ENCODE measurements around the gene CD99.
"Not testable (repeated sequence)": the region's sequence is repeated elsewhere in the genome, so short reads cannot be mapped to it uniquely, and the experiment has no call there.

The CD99 gene

DNA sequence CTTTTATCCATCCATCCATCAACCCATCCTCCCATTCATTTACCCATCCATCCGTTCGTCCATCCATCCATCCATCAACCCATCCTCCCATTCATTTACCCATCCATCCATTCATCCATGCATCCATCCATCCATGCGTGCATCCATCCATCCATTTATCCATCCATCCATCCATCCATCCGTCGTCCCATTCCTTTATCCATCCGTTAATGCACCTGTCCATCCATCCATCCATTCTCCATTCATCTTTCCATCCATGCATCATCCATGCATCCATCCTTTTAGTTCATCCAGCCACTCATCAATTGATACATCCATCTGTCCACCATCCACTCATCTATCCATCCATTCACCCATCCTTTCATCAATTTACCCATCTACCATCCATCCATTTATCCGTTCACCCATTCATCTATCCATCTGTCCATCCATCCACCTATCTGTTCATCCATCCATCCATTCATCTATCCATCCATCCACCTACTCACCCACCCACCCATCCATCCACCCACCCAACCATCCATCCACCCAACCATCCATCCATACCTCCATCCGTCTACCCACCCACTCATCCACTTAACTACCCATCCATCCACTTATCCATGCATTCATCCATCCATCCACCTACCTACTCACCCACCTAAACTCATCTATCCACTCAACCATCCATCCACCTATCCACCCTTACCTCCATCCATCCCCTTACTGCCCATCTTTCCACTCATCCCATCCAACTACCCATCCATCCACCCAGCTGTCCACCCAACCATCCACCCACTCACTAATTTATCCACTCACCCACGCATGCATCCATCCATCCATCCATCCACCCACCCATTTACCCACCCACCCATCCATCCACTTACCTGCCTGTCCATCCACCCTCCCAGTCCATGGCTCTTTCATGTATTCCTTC is 9.6 kb downstream of the CD99 start:
- DNase-seq = no peak

GRCh38 chrX:2701600-2701999 is 10.5 kb downstream of the CD99 start:
- no peak for DNase-seq

DNA sequence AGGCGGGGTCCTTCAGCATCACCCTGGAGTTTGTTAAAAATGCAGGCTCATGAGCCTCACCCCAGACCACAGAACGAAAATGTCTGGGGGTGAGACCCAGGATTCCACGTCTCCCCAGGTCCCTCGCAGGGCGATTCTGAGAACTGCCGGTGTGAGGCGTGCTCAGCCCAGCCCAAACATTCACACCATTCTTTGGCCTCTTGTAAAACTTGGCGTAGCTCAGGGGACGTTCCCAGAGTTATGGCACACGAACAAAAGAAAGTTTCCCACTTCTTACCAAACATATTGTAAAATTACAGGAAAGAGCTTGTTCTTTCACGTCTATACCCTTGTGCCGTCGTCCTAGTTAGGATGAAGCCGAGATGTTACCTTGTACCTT is 12.9 kb downstream of the CD99 start:
- DNase-seq = no peak

DNA sequence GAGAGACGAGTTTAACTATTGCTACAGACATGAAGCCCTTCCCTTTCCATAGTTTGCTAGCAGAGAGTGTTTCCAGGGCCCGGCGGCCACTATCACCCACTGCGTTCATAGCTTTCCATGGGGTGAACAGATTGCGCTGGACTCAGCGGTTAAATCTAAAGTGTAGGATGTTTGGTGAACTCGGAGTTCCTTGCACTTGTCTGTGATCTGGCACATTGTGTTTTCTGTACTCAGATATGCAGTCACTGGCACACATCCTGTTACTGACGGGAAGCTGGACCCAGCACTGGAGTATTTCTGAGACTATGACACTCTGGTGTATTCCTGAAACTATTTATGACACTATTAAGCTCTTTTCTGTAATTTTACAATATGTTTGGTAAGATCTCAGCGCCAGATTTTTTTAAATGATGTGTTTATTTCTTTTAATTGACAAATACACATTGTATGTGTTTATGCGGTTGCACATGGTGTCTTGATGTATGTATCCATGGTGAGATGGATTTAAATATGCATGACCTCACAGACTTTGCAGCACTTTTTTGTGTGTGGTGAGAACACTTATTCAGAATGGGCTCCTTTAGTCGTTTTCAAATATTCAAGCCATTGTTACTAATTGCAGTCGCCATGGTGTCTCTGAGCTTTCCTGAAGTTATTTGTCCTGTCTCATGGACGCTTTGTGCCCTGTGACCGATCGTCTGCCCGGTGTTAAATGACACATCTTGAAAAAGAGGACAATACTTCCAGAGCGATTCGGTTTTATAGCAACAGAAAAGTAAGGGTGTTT is 14.1 kb downstream of the CD99 start:
- DNase-seq = no peak

DNA sequence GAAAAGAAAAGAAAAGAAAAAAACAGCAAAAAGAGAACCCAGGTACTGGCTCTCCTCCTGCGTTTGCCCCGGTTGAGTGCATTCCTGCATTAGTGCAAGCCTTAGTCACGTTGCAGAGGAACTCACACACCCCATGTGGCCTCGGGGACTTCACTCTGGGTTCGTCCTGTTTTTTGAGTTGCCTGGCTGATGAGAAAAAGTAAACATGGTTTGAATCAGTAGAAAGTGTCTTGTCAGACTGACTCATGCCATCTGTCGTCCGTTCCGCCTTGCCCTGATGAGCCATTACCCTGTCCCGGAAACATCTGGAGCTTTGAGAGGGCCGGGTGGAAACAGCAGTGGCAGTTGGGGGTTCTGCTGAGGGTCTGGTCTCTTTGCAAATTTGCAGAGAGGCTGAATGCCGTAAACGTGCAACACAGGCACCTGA is 16.3 kb downstream of the CD99 start:
- DNase-seq = peak; percentile 55 to 80

DNA sequence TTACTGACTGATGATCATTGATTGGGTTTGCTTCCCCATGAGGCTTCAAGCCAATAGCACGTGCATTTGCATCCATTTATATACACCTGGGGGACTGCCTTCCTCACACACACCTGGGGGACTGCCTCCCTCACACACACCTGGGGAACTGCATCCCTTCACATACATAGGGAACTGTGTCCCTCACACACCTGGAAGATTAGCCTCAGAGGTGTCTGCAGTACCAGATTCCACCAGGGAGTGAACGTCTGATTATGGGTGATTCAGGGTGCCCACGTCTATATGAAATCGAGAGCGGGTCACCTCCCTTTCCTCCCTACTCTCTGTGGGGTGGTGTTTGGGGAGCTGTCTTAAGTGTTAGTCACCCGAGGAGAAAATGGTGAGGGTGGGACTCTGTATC is 16.9 kb downstream of the CD99 start:
- no peak for DNase-seq

GRCh38 chrX:2708592-2709188 is 17.6 kb downstream of the CD99 start:
- DNase-seq = peak in 1 of 2 donors; percentile 26

GRCh38 chrX:2709556-2709955 is 18.5 kb downstream of the CD99 start:
- no peak for DNase-seq

- DNase-seq = peak; percentile 67 to 80
Observed at GRCh38 chrX:2710041-2710840, 19.1 kb downstream of the CD99 start.

DNA sequence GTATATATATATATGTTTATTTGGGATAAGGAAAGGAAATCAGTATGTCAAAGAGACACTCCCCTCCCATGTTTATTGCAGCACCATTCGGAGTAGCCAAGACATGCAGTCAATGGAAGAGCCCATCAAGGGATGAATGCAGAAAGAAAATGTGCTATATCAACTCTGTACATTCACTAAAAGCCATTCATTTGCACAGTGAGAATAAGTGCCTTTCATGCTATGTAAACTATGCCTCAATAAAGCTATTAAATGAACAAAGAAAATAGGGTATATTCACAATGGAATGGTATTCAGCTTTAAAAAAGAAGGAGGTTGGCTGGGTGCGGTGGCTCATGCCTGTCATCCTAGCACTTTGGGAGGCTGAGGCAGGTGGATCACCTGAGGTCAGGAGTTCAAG is 20.3 kb downstream of the CD99 start:
- no peak for DNase-seq

DNA sequence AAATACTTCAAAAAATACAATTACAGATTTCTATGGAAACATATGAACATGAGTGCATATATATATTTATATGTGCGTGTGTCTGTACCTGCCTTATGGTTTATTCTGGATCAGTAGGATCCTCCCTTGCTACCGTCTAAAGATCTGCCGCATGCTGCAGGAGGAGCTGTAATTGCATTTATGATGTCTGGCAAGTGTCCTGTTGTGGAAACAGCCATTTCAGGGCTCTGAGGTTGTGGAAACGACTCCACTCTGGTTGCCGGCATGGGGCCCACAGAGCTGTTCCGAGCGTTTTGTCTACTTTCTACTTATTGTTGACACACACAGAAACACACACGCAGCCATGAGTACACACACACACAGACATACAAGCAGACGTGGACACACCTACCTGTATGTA is 21.3 kb downstream of the CD99 start:
- no peak for DNase-seq

DNA sequence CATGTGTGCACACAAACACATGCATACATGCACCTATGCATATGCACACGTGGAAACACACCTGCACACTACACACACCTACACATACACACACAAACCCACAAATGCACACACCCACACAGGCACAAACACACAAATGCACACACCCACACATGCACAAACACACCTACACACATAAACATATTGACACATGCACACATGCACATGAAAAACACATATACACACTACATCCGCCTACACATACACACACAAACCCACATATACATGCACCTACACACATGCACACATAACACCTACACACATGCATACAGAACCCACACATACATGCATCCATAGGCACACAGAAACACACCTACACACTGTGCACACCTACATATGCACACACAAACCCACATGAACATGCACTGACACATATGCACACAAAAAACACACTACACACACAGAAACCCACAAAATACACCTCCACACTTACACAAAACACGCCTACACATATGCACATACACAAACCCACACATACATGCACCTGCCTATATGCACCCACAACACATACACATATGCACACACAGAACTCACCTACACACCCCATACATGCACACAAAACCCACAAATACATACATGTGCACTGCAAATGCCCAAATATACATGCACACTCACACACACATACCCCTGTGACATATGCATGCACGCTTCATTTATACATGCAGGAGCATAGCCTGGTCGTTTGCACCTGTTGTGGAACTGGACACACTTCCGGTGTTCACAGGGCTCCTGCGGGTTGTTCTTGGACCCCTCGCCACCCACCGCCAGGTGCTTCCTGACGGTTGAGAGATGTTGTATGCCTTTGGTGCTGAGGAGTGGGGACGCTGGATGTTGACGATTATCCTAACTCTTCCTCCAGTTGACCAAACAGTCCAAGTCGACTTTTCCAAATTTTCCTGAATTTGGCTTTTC is 22.1 kb downstream of the CD99 start:
- DNase-seq = no peak

GRCh38 chrX:2714551-2714950 is 23.5 kb downstream of the CD99 start:
- no peak for DNase-seq

DNA sequence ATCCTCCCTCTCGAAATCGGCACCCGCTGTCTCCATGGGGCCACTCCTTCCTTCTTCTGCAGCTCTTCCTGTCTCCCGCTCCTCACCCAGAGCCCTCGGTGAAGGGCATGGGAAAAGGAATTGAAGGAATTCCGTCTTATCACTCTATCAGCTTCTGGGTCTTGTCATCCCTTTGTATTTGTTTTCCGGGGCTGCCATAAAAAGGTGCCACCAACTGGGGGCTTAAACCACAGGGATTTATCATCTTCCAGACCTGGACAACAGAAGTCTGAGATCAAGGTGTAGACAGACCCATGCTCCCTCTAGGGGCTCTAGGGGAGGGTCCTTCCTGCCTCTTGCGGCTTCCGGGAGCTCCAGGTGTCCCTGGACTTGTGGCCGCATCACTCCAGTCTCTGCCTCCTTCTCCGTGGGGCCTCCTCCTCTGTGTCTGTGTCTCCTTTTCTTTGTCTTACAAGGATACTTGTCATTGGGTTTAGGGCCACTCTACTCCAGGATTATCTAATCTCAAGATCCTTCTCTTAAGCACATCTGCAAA is 24.0 kb downstream of the CD99 start:
- no peak for DNase-seq

DNA sequence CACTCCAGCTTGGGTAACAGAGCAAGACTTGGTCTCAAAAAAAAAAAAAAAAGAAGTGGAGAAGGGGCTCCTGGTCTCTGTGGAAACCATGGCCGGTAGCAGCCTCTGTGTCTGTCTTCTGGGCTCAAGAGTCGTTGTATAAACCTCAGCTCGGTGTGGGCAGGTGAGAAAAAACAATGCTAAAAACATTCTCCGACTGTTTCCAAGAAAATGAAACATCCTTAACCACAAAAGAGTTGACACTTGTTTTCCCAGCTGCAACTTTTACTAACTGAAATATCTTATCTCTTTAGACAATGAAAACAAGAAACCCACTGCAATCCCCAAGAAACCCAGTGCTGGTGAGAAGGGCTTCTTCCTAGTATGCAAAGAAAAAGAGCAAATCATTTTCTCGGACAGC is 26.2 kb downstream of the CD99 start:
- no peak for DNase-seq

- DNase-seq = no peak
Observed at GRCh38 chrX:2718821-2719220, 27.7 kb downstream of the CD99 start.

GRCh38 chrX:2719774-2720447 is 28.8 kb downstream of the CD99 start:
- no peak for DNase-seq

DNA sequence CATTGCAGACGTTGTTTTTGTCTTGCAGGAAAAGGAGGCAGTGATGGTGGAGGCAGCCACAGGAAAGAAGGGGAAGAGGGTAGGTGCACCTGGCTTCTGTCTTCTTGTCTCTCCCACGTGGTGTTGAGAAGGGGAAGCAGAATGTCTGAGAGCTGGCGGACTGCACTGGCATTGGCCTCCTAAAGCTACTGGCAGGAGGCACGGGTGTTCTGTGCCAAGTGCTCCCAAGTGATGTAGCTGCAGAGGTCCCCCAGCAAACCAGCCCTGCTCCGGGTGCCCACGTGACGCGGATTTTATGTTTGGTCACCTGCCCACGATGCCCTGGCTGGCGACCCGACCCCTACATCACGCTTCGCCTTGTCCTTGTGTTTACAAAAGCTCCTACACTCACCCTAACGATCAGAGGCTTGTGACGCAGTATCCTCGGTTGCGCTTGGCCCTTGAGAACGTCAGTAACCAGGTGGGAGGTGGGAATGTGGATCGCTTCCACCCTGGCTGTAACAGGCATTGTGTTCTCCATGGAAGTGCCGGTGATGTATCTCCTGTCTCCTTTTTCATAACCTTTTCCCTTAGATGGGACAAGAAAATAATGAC is 32.3 kb downstream of the CD99 start:
- no peak for DNase-seq

DNA sequence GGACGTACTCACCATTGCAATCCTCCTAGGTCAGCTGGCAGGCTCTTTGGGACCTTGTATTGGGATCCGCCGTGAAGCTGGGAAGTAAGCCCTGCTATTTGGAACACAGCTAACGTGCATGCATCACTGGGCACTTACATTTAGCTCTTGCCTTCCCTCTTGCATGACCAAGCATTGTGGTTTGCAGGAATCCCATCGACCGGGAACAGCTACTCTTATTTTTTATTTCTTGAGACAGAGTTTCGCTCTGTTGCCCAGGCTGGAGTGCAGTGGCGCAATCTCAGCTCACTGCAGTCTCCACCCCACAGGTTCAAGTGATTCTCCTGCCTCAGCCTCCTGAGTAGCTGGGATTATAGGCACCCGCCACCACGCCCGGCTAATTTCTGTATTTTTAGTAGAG is 36.2 kb downstream of the CD99 start:
- not testable (repeated sequence) for DNase-seq

DNA sequence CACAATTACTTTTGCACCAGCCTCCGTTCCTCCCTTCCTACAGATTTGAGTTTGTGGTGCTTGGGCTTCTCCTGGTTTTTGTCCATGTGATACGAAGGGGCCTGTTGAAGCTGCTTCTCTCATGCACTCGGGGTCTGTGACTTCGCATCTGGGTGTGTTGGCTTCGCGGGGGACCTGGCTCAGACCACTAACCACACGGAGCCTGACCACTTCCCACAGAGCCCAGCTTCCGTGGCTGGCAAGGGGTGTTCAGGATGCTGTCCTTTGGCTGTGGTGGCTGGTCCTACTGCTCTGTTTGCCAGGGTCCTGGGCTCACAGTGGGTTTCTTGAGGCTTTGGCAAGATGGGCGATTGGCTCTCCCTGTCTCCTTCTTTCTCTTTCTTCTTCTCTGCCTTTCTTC is 41.0 kb downstream of the CD99 start:
- DNase-seq = no peak
